ENCODE data around the gene FOXF2. TPM values are rescaled to one million over a fixed set of nuclear protein-coding genes. Genes with fewer than 3 reads are reported as not detected.

FOXF2 gene
- total and polyA plus RNA-seq, 2 of the 13 experiments (the other 11 are each of a cell fraction or from before 2014, with no cell fraction given), result not detected

DNA sequence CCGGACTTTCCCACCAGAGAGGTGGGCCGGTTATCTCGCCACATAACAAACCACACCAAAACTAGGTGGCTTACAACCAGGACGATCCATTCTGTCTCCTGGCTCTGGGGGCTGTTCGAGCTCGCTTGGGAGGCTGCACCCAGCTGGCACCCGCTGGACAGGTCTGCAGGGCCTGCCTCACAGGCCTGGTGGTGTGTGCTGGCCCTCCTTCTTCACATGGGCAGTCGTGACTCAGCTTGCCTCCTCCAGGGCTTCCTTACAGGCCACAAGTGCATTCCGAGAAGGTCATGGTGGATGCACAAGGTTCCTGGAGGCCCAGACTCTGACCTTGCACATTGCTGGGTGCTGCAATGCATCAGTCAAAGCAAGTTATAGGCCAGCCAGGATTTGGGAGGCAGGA is 34.2 kb downstream of the FOXF2 start:
- POLR2A ChIA-PET, result no interaction called here
- in situ Hi-C loops (cut with HindIII; ENCODE audit: extremely low pct_ligation_motif_present, low pct_unique_long_range_greater_than_20kb) (no loop called here), intact Hi-C loops (cut with micrococcal nuclease; ENCODE audit: unreplicated experiment) (no loop called here)
- Histone ChIP-seq H3K36me3 (replicated peaks in 1 of 2; ENCODE audit: control insufficient read depth in 1 of 2, insufficient read depth in 2 of 2, low read length in 2 of 2) (no peaks in the 10 kb centered on the region), H3K79me2 (ENCODE audit: insufficient read depth, low read length) (no peaks in the 10 kb centered on the region), H3K27me3 (ENCODE audit: control insufficient read depth in 1 of 2, insufficient read depth in 2 of 2, low read length in 2 of 2) (peaks cover 2 to 30% of the 10 kb centered on the region in 2 experiments; a peak in 4 of 5 replicates), H3K4me3 (replicated peaks in 1 of 3; ENCODE audit: insufficient read depth in 1 of 3, low read depth in 2 of 3, low read length in 3 of 3) (no peak overlapping the region), H3K9me3 (ENCODE audit: low read length) (no peaks in the 10 kb centered on the region), H2AFZ (ENCODE audit: low read length) (no peak overlapping the region), H4K20me1 (ENCODE audit: insufficient read depth, low read length) (no peaks in the 10 kb centered on the region), H3K4me1 (ENCODE audit: insufficient read depth, low read length) (no peaks in the 10 kb centered on the region), H3K9ac (ENCODE audit: insufficient read depth, low read depth, low read length) (no peak overlapping the region), H3K27ac (ENCODE audit: extremely low read length, insufficient read depth, low read length) (no peak overlapping the region), H3K4me2 (ENCODE audit: low read depth, low read length) (no peak overlapping the region)
- BruUV-seq (replicated peaks), result no TSS peak
- WGBS (ENCODE audit: low lambda C conversion rate), result 53% methylated on average over 9 of the region's 9 CpGs
- FAIRE-seq, result no peak
- CTCF ChIA-PET (ENCODE audit: low intra/inter-chr PET ratio, low total read pairs), result interaction anchor here (1.2 to 1.3 kb wide), 2 partner anchors 13 to 625 kb away, joined by 3 to 7 read pairs; no protein-coding TSS in a partner anchor
- DNase-seq (ENCODE audit: low spot score), result no peak
- ATAC-seq, result peak; percentile 37
- no peak for TF ChIP-seq TFAP4 (IDR thresholded peaks at IDR 0.05; ENCODE audit: borderline replicate concordance, low read depth)
- no peak for TF ChIP-seq ZNF256 (CRISPR knock-in tag; conservative IDR thresholded peaks at IDR 0.05)
- no peak for TF ChIP-seq ETV6 (CRISPR knock-in tag; conservative IDR thresholded peaks at IDR 0.05)
- TF ChIP-seq ZNF446 (CRISPR knock-in tag; IDR thresholded peaks at IDR 0.05), result no peak

DNA sequence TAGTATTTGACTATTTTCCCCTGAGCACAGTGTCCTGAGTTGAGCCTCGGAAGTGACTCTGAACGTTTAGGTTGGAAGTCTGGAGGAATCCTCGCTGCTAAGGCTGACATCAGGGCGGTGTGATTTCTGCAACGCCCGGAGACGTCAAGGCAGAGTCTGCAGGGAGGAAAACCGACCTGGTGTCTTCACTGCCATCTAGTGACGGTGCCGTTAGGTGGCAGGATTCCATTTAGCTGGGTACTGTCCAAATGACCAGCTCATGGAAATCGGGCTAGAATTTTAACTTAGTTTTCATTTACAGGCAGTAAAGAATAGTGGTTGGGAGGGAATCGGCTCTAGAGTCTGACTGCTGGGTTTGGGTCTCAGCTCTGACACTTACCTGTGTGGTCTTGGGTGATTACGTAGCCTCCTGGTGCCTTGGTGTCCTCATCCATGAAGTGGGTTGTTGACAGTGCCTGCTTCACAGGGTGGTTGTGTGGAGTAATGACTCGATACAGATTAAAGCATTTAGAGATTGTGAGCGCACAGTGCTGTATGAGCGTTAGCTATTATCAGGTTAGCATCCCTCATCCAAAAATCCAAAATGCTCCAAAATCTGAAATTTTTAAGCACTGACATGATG is 35.0 kb downstream of the FOXF2 start:
- no peaks in the 10 kb centered on the region for H4K20me1 ChIP-seq (ENCODE audit: insufficient read depth, low read length)
- POLR2A ChIA-PET, result no interaction called here
- ATAC-seq, result peak; percentile 95
- no peak for TF ChIP-seq PBX2 (CRISPR knock-in tag; IDR thresholded peaks at IDR 0.05)
- no peak for TF ChIP-seq SP1 (IDR thresholded peaks at IDR 0.05)
- TF ChIP-seq SP1 (CRISPR knock-in tag; IDR thresholded peaks at IDR 0.05), result no peak
- 0 out of 2 replicates have a peak, but pooled peaks have one; percentile 9 for TF ChIP-seq HDAC2 (CRISPR knock-in tag; IDR thresholded peaks at IDR 0.05)
- no peak for TF ChIP-seq CEBPB (IDR thresholded peaks at IDR 0.05; ENCODE audit: borderline replicate concordance, low read depth, low read length)
- no peak for TF ChIP-seq ZNF691 (CRISPR knock-in tag; IDR thresholded peaks at IDR 0.05; ENCODE audit: borderline replicate concordance, low read depth)
- TF ChIP-seq ZNF629 (CRISPR knock-in tag; conservative IDR thresholded peaks at IDR 0.05), result peak; percentile 76
- TF ChIP-seq ZNF747 (CRISPR knock-in tag; IDR thresholded peaks at IDR 0.05; ENCODE audit: borderline replicate concordance), result no peak
- no peak for TF ChIP-seq ATF5 (CRISPR knock-in tag; IDR thresholded peaks at IDR 0.05; ENCODE audit: low read depth)
- TF ChIP-seq ZNF441 (CRISPR knock-in tag; IDR thresholded peaks at IDR 0.05; ENCODE audit: borderline replicate concordance), result no peak

More for the DNA sequence above, 35.0 kb downstream of the FOXF2 start:
- Histone ChIP-seq H3K4me1 (ENCODE audit: insufficient read depth, low read length) (no peaks in the 10 kb centered on the region), H3K4me2 (ENCODE audit: low read depth, low read length) (no peak overlapping the region), H3K27me3 (ENCODE audit: control insufficient read depth in 1 of 2, insufficient read depth in 2 of 2, low read length in 2 of 2) (peaks cover 2 to 28% of the 10 kb centered on the region in 2 experiments; a peak in 4 of 5 replicates), H3K9me3 (ENCODE audit: low read length) (no peaks in the 10 kb centered on the region), H3K36me3 (replicated peaks in 1 of 2; ENCODE audit: control insufficient read depth in 1 of 2, insufficient read depth in 2 of 2, low read length in 2 of 2) (no peaks in the 10 kb centered on the region), H3K9ac (ENCODE audit: insufficient read depth, low read depth, low read length) (no peak overlapping the region), H3K79me2 (ENCODE audit: insufficient read depth, low read length) (no peaks in the 10 kb centered on the region), H2AFZ (ENCODE audit: low read length) (no peak overlapping the region), H3K27ac (ENCODE audit: extremely low read length, insufficient read depth, low read length) (no peak overlapping the region), H3K4me3 (replicated peaks in 1 of 3; ENCODE audit: insufficient read depth in 1 of 3, low read depth in 2 of 3, low read length in 3 of 3) (no peak overlapping the region)
- in situ Hi-C loops (cut with HindIII; ENCODE audit: extremely low pct_ligation_motif_present, low pct_unique_long_range_greater_than_20kb), result no loop called here
- peak; percentile 90 for FAIRE-seq
- 9% methylated on average over 16 of the region's 16 CpGs for WGBS (ENCODE audit: low lambda C conversion rate)
- peak; percentile 54 for DNase-seq (ENCODE audit: low spot score)
- no TSS peak for BruUV-seq (replicated peaks)
- CTCF ChIA-PET (ENCODE audit: low intra/inter-chr PET ratio, low total read pairs), result interaction anchor here (0.7 to 1.3 kb wide), 4 partner anchors 12 to 831 kb away, joined by 3 to 7 read pairs (median 4); no protein-coding TSS in a partner anchor
- intact Hi-C loops (cut with micrococcal nuclease; ENCODE audit: unreplicated experiment), result no loop called here

Data from HepG2 (cell line).